GM18870 (cell line): ENCODE measurements around the gene PLA2G2E.
"Not testable (repeated sequence)": the region's sequence is repeated elsewhere in the genome, so short reads cannot be mapped to it uniquely, and the experiment has no call there.

ENCODE experiments used
- ATAC-seq: cut with Tn5 transposase; IDR thresholded peaks from one replicate; pipeline ENCODE4 v1.9.1; 2021; ENCODE audit warnings: moderate library complexity; ENCODE audit not compliant: unreplicated experiment

Gene PLA2G2E

DNA sequence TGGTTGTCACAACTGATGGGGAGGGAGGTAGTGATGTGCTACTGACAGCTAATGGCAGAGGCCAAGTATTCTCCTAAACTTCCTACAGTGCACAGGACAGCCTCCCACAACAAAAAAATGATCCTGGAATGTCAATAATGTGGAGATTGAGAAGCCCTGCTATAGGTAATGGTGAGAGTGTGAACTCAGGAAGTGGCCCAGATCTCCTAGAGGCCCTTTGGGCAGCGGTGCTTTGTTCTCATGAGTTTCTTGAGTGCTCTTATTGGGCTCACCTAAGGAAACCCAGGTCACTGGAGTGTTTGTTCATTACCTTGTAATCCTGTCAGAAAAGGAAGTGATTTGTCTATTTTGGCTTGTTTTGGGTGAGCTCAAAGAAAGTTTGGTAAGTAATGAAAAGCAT lies 35.3 kb downstream of the PLA2G2E start:
- no peak for ATAC-seq

DNA sequence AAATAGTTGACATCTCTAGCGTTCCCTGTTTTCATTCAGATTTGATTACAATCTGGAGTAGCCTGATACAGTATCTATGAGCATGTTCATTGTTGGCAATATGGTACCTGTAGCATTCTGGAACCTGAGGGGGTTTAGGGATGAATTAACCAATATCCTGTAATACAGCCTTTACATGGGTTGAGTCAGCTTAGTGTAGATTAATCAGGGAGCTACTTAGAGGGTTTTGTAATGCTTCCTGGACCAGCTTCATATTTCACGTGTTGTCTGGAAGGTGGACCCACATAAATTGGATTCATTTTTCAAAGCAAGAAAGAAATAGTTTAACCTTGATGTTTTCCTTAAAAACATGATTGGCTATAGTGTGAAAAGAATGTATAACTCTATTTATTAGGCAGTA lies 37.6 kb downstream of the PLA2G2E start:
- ATAC-seq = no peak

GRCh38 chr1:19884312-19884711 lies 39.1 kb downstream of the PLA2G2E start:
- no peak for ATAC-seq

- peak; percentile 91 for ATAC-seq
Measured at GRCh38 chr1:19882111-19883071, 41.0 kb downstream of the PLA2G2E start, which contains the start of gene OTUD3. TSS of gene OTUD3 (plus strand) at chr1:19882395. CDS start at chr1:19882514, 119 bp downstream.

- ATAC-seq = not testable (repeated sequence)
Measured at GRCh38 chr1:19880841-19881240, 42.6 kb downstream of the PLA2G2E start.

DNA sequence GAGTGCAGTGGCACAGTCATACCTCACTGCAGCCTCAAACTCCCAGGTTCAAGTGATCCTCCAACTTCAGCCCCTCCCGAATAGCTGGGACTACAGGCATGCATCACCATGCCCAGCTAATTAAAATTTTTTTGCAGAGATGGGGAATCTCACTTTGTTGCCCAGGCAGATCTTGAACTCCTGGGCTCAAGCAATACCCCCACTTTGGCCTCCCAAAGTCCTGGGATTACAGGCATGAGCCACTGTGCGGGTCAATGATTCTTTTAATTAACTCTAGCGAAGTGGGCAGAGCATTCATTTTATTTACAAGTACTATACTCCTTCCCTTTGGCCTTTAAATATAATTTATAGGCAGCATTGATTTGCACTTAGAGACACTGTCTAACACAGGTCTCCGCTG lies 43.8 kb downstream of the PLA2G2E start:
- ATAC-seq = no peak

- no peak for ATAC-seq
Measured at GRCh38 chr1:19879227-19879626, 44.2 kb downstream of the PLA2G2E start.

- no peak for ATAC-seq
Measured at GRCh38 chr1:19878637-19878985, 44.8 kb downstream of the PLA2G2E start.

- no peak for ATAC-seq
Measured at GRCh38 chr1:19877821-19878636, 45.4 kb downstream of the PLA2G2E start.

- no peak for ATAC-seq
Measured at GRCh38 chr1:19877181-19877750, 46.2 kb downstream of the PLA2G2E start.

DNA sequence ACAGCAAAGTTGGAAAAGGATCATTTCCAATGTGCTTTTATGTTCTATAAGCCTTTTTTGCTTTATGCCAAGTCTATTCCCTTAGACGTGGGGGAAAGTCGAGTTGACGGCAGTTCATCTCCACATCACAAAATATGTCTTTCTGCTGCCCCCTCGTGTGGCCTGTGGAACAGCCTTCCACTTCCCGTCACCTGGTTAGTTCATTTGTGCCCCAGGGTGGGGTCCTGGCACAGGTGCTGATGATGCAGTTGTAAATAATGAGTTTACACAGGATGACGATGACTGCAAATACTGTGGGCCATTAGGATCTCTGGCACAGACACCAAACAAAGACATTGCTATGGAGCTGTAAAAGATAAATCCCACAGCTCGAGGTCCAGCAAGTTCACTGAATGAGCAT lies 51.2 kb downstream of the PLA2G2E start:
- no peak for ATAC-seq
